ENCODE results near the gene CFI. TPM values are rescaled to one million over a fixed set of nuclear protein-coding genes. Genes with fewer than 3 reads are reported as not detected.

CFI gene
- total RNA-seq, 1 experiment from 2014 or later = 0.33 TPM

GRCh38 chr4:109809655-109810054 is 7.9 kb upstream of the CFI start:
- Histone ChIP-seq H3K36me3 (ENCODE audit: control insufficient read depth, insufficient read depth, low read length) (no peaks in the 10 kb centered on the region), H3K27ac (ENCODE audit: low read length) (no peak overlapping the region), H3K4me3 (ENCODE audit: low read depth in 2 of 2, low read length in 2 of 2) (no peak overlapping the region), H3K4me1 (ENCODE audit: control insufficient read depth, insufficient read depth, low read length) (no peaks in the 10 kb centered on the region), H3K9me3 (ENCODE audit: control insufficient read depth, insufficient read depth, low read depth, low read length) (no peaks in the 10 kb centered on the region), H3K27me3 (ENCODE audit: control insufficient read depth, insufficient read depth, low read length) (no peaks in the 10 kb centered on the region)
- DNase-seq (ENCODE audit: low read depth, low spot score) (no peak), ATAC-seq (no peak)
- BruUV-seq (replicated peaks) = no TSS peak
- ChIA-PET POLR2A (no interaction called here), CTCF (no interaction called here)
- TF ChIP-seq, protein P1, sequence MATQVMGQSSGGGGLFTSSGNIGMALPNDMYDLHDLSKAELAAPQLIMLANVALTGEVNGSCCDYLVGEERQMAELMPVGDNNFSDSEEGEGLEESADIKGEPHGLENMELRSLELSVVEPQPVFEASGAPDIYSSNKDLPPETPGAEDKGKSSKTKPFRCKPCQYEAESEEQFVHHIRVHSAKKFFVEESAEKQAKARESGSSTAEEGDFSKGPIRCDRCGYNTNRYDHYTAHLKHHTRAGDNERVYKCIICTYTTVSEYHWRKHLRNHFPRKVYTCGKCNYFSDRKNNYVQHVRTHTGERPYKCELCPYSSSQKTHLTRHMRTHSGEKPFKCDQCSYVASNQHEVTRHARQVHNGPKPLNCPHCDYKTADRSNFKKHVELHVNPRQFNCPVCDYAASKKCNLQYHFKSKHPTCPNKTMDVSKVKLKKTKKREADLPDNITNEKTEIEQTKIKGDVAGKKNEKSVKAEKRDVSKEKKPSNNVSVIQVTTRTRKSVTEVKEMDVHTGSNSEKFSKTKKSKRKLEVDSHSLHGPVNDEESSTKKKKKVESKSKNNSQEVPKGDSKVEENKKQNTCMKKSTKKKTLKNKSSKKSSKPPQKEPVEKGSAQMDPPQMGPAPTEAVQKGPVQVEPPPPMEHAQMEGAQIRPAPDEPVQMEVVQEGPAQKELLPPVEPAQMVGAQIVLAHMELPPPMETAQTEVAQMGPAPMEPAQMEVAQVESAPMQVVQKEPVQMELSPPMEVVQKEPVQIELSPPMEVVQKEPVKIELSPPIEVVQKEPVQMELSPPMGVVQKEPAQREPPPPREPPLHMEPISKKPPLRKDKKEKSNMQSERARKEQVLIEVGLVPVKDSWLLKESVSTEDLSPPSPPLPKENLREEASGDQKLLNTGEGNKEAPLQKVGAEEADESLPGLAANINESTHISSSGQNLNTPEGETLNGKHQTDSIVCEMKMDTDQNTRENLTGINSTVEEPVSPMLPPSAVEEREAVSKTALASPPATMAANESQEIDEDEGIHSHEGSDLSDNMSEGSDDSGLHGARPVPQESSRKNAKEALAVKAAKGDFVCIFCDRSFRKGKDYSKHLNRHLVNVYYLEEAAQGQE (IDR thresholded peaks at IDR 0.05; ENCODE audit: insufficient read depth in 1 of 2, low read depth in 2 of 2, low read length in 1 of 2) = no peak
- TF ChIP-seq TCF7L2 (IDR thresholded peaks at IDR 0.05; ENCODE audit: low read depth, low read length) (no peak), POLR2AphosphoS5 (IDR thresholded peaks at IDR 0.05; ENCODE audit: low read depth, low read length) (no peak), SIN3A (IDR thresholded peaks at IDR 0.05; ENCODE audit: borderline replicate concordance, insufficient read depth, low read depth, low read length) (no peak), CTCF (IDR thresholded peaks at IDR 0.05) (no peak)
- in situ Hi-C loops (cut with HindIII; ENCODE audit: low pct_unique_long_range_greater_than_20kb, low sequenced_read_pairs) (no loop called here), intact Hi-C loops (cut with micrococcal nuclease; ENCODE audit: unreplicated experiment) (loop anchor here (10.0 kb wide), 1 partner anchor 385 kb away; no protein-coding TSS in a partner anchor)

DNA sequence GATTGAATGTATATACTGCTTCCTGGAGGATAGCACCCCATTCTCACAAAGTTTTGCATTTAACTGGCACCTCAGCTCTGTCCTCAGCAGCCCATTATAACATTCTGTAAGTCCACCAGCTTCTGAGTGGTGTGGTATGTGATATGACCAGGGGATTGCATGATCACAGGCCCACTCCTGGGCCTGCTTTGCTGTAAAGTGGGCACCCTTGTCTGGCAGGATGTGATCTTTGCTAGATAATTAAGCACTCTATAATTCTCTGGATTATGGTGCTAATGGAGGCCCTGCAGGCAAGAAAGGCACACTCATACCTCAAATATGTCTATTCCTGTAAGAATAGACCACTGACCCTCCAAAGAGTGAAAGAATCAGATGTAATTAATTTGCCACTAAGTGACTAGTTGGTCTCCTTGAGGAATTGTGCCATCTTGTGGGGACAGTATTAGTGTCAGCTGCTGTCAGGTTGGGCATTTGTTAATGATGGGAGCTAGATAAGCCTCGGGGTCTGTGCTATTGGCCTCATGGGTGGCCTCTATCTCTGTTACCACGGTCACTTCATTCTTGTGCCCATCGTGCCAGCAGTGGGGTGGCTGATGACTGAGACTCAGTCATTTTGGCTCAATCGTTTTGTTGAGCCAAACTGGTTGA is 2.2 kb upstream of the CFI start:
- H3K27me3 ChIP-seq (ENCODE audit: control insufficient read depth, insufficient read depth, low read length) = no peaks in the 10 kb centered on the region
- no TSS peak for BruUV-seq (replicated peaks)
- TF ChIP-seq TCF7L2 (IDR thresholded peaks at IDR 0.05; ENCODE audit: low read depth, low read length) (no peak), CTCF (IDR thresholded peaks at IDR 0.05) (peak; percentile 58)
- no peaks in the 10 kb centered on the region for H3K4me1 ChIP-seq (ENCODE audit: control insufficient read depth, insufficient read depth, low read length)
- POLR2A ChIA-PET = no interaction called here
- no peak overlapping the region for H3K4me3 ChIP-seq (ENCODE audit: low read depth in 2 of 2, low read length in 2 of 2)
- intact Hi-C loops (cut with micrococcal nuclease; ENCODE audit: unreplicated experiment) (loop anchor here (5.0 kb wide), 1 partner anchor 102 kb away; the partner anchor contains the start of gene CASP6), in situ Hi-C loops (cut with HindIII; ENCODE audit: low pct_unique_long_range_greater_than_20kb, low sequenced_read_pairs) (no loop called here)
- H3K9me3 ChIP-seq (ENCODE audit: control insufficient read depth, insufficient read depth, low read depth, low read length) = no peaks in the 10 kb centered on the region
- CTCF ChIA-PET = no interaction called here
- DNase-seq (ENCODE audit: low read depth, low spot score) = no peak
- peak; percentile 82 for ATAC-seq
- no peaks in the 10 kb centered on the region for H3K36me3 ChIP-seq (ENCODE audit: control insufficient read depth, insufficient read depth, low read length)
- H3K27ac ChIP-seq (ENCODE audit: low read length) = no peak overlapping the region
